B cell (primary cell): Measurements from ENCODE around the gene ARPP19. TPM values are rescaled to one million over a fixed set of nuclear protein-coding genes. Genes with fewer than 3 reads are reported as not detected.

Experiments used
- ATAC-seq: fragments of 200-7000 bp; cut with Tn5 transposase; one replicate; pipeline ENCODE4 v1.10.0; 2021; ENCODE audit warnings: low read depth, mild to moderate bottlenecking, moderate number of reproducible peaks, moderate library complexity
- CTCF ChIA-PET: fragments of 350-600 bp; sonication (Branson Sonifier 250); formaldehyde crosslinking; loops from one replicate; lab custom pipeline; 2021; ENCODE audit warnings: antibody characterized with exemption, inconsistent platforms; lab: Charles Lee
- POLR2A ChIA-PET: fragments of 350-600 bp; sonication (Branson Sonifier 250); formaldehyde crosslinking; loops from one replicate; lab custom pipeline; 2021; ENCODE audit warnings: antibody characterized with exemption; lab: Charles Lee
- DNase-seq: peaks from one replicate; pipeline ENCODE4 v3.0.0; 2013
- H2AFZ ChIP-seq: 2 replicates; pipeline ENCODE4 v1.6.1; 2012; ENCODE audit warnings: mild to moderate bottlenecking, low read depth, low read length; ENCODE audit not compliant: insufficient read depth, poor library complexity, severe bottlenecking
- H3K27ac ChIP-seq, 2 donors: 1 replicate in 1 of 2; 2 replicates in 1 of 2; pipeline ENCODE4 v1.5.1; 2012 to 2013; ENCODE audit warnings: low read length in 2 of 2, mild to moderate bottlenecking in 2 of 2, moderate library complexity in 1 of 2
- H3K27me3 ChIP-seq, 4 experiments: fragments of 200-600 bp in 1 of 4; sonication (generic) in 1 of 4; replicated peaks in 1 of 4; 1 replicate in 2 of 4; 2 replicates in 2 of 4; pipeline versions ENCODE4 v1.6.1 to v1.7.0; 2013 to 2016; ENCODE audit warnings: low read length in 3 of 4, mild to moderate bottlenecking in 2 of 4, mixed read lengths in 1 of 4, moderate library complexity in 1 of 4; ENCODE audit not compliant: insufficient read depth in 4 of 4, control insufficient read depth in 3 of 4; ENCODE audit errors: control extremely low read depth in 1 of 4
- H3K36me3 ChIP-seq, 2 experiments: replicated peaks in 1 of 2; 1 replicate in 1 of 2; 2 replicates in 1 of 2; pipeline versions ENCODE4 v1.6.1 to v1.7.1; 2013; ENCODE audit warnings: low read length in 1 of 2; ENCODE audit not compliant: insufficient read depth in 2 of 2, control insufficient read depth in 1 of 2; ENCODE audit errors: control extremely low read depth in 1 of 2, extremely low read depth in 1 of 2
- H3K4me1 ChIP-seq, 2 donors: fragments of 200-600 bp in 1 of 2; sonication (generic) in 1 of 2; 1 replicate in 1 of 2; 2 replicates in 1 of 2; pipeline versions ENCODE4 v1.5.1 to v1.6.1; 2013 to 2017; ENCODE audit warnings: low read length in 2 of 2; ENCODE audit not compliant: control insufficient read depth in 2 of 2, insufficient read depth in 2 of 2
- H3K4me2 ChIP-seq: replicated peaks from 2 replicates; pipeline ENCODE3; 2012; ENCODE audit warnings: mild to moderate bottlenecking, low read depth, low read length; ENCODE audit not compliant: poor library complexity, severe bottlenecking
- H3K4me3 ChIP-seq, 5 experiments: fragments of 200-600 bp in 1 of 5; sonication (generic) in 1 of 5; 1 replicate in 3 of 5; 2 replicates in 2 of 5; pipeline versions ENCODE4 v1.5.1 to v1.7.0; 2011 to 2016; ENCODE audit warnings: low read length in 4 of 5, mild to moderate bottlenecking in 4 of 5, low read depth in 2 of 5, control low read depth in 1 of 5, moderate library complexity in 1 of 5; ENCODE audit not compliant: insufficient read depth in 1 of 5; ENCODE audit errors: control extremely low read depth in 1 of 5, extremely low read depth in 1 of 5
- H3K79me2 ChIP-seq: fragments of 200-600 bp; sonication (generic); one replicate; pipeline ENCODE4 v1.6.0; 2016; ENCODE audit warnings: low read length; ENCODE audit not compliant: control insufficient read depth, insufficient read depth
- H3K9ac ChIP-seq: fragments of 200-600 bp; sonication (generic); 2 replicates; pipeline ENCODE4 v1.6.1; 2017; ENCODE audit warnings: mild to moderate bottlenecking, low read length, moderate library complexity
- H3K9me3 ChIP-seq, 3 donors: one replicate each; pipeline versions ENCODE4 v1.6.1 to v1.7.1; 2013; ENCODE audit warnings: low read length in 2 of 3; ENCODE audit not compliant: control insufficient read depth in 2 of 3, insufficient read depth in 1 of 3; ENCODE audit errors: control extremely low read depth in 1 of 3
- H4K20me1 ChIP-seq: 2 replicates; pipeline ENCODE4 v1.6.0; 2012; ENCODE audit warnings: mild to moderate bottlenecking, low read length; ENCODE audit not compliant: insufficient read depth, control insufficient read depth, poor library complexity, severe bottlenecking
- H3K27ac Mint-ChIP-seq: one replicate; pipeline ENCODE4 v1.8.0; 2021; ENCODE audit warnings: mixed read lengths
- H3K27me3 Mint-ChIP-seq: one replicate; pipeline ENCODE4 v1.8.0; 2021; ENCODE audit warnings: mixed read lengths
- H3K4me1 Mint-ChIP-seq: one replicate; pipeline ENCODE4 v1.8.0; 2021; ENCODE audit warnings: mixed read lengths
- H3K4me3 Mint-ChIP-seq: one replicate; pipeline ENCODE4 v1.8.0; 2021; ENCODE audit warnings: mixed read lengths
- H3K9me3 Mint-ChIP-seq: one replicate; pipeline ENCODE4 v1.8.0; 2022; ENCODE audit warnings: mixed read lengths; ENCODE audit not compliant: insufficient read depth
- CTCF ChIP-seq: fragments of 200-600 bp; IDR thresholded peaks from one replicate; pipeline ENCODE4 v1.8.0; 2022; ENCODE audit warnings: antibody characterized with exemption, mild to moderate bottlenecking
- EZH2 ChIP-seq: IDR thresholded peaks from 2 replicates; pipeline ENCODE4 v1.6.1; 2012; ENCODE audit warnings: borderline replicate concordance, low read depth, mild to moderate bottlenecking, moderate library complexity, low read length; ENCODE audit not compliant: insufficient read depth, poor library complexity, severe bottlenecking
- WGBS: methylation state at CpG from one replicate; pipeline ENCODE4 v1.1.5; 2013; ENCODE audit warnings: missing lambda C conversion rate; ENCODE audit not compliant: insufficient coverage; 5-methylcytosine and 5-hydroxymethylcytosine counted together
- intact Hi-C: fragments of 100-400 bp; cut with micrococcal nuclease; formaldehyde crosslinking; loops from one replicate; pipeline ENCODE4 v1.10.0; 2022
- polyA plus RNA-seq: library from polyadenylated mRNA; depleted of rRNA; stranded (reverse); fragments of >200 nt; gene quantifications from 2 replicates; pipeline ENCODE4 v1.2.3, GENCODE V29; 2012
- total RNA-seq, 2 donors: library from RNA; stranded (reverse); fragments of 120-200 nt in 1 of 2; gene quantifications; 1 replicate in 1 of 2; 2 replicates in 1 of 2; pipeline versions ENCODE4 v1.2.3 to v1.2.4, GENCODE V29; 2013 to 2022

ARPP19 gene
- total and polyA plus RNA-seq, 2 donors (not counting 1 experiment from before 2014, with no cell fraction given), result 22.0 to 147 TPM

GRCh38 chr15:52524223-52525136, 44.4 kb downstream of the ARPP19 start:
- no peaks in the 10 kb centered on the region for H3K27me3 Mint-ChIP-seq
- TF ChIP-seq EZH2, result no peak
- Histone ChIP-seq H3K36me3 (no peaks in the 10 kb centered on the region), H3K4me1 (peaks cover 6 to 14% of the 10 kb centered on the region in 2 donors), H3K4me2 (no peak overlapping the region), H4K20me1 (peaks cover 37% of the 10 kb centered on the region), H2AFZ (no peak overlapping the region), H3K9ac (no peak overlapping the region), H3K4me3 (no peak overlapping the region), H3K27ac (no peak overlapping the region), H3K27me3 (no peaks in the 10 kb centered on the region), H3K79me2 (peaks cover 91% of the 10 kb centered on the region), H3K9me3 (no peaks in the 10 kb centered on the region)
- H3K4me3 Mint-ChIP-seq, result no peak overlapping the region
- peaks cover 45% of the 10 kb centered on the region for H3K4me1 Mint-ChIP-seq
- no peak for ATAC-seq
- CTCF ChIA-PET, result interaction anchor here (0.8 kb wide), 2 partner anchors 58 to 268 kb away, joined by 3 read pairs; no protein-coding TSS in a partner anchor
- WGBS, result 100% methylated on average over 1 of the region's 4 CpGs
- POLR2A ChIA-PET, result interaction anchor here (0.6 kb wide), 1 partner anchor 20 kb away, joined by 4 read pairs; no protein-coding TSS in a partner anchor
- no peak for DNase-seq
- H3K9me3 Mint-ChIP-seq, result no peaks in the 10 kb centered on the region
- no peak overlapping the region for H3K27ac Mint-ChIP-seq
- intact Hi-C loops, result loop anchor here (5.0 kb wide), 2 partner anchors 42 to 152 kb away; no protein-coding TSS in a partner anchor

- Histone ChIP-seq H3K27me3 (no peaks in the 10 kb centered on the region), H4K20me1 (peaks cover 44% of the 10 kb centered on the region), H3K9me3 (no peaks in the 10 kb centered on the region), H2AFZ (no peak overlapping the region), H3K9ac (no peak overlapping the region), H3K36me3 (no peaks in the 10 kb centered on the region), H3K4me1 (peaks cover 12 to 17% of the 10 kb centered on the region in 2 donors), H3K4me2 (no peak overlapping the region), H3K27ac (no peak overlapping the region), H3K4me3 (no peak overlapping the region), H3K79me2 (peaks cover 94% of the 10 kb centered on the region)
- intact Hi-C loops, result no loop called here
- DNase-seq, result no peak
- Mint-ChIP-seq H3K4me1 (peaks cover 50% of the 10 kb centered on the region), H3K27ac (no peak overlapping the region), H3K9me3 (no peaks in the 10 kb centered on the region), H3K4me3 (no peak overlapping the region), H3K27me3 (no peaks in the 10 kb centered on the region)
- TF ChIP-seq CTCF (no peak), EZH2 (no peak)
- ChIA-PET POLR2A (no interaction called here), CTCF (no interaction called here)
- ATAC-seq, result no peak
- WGBS, result 93% methylated on average over 2 of the region's 5 CpGs
These were observed 45.2 kb downstream of the ARPP19 start for GRCh38 chr15:52523647-52524046.
